Hepatocyte (in vitro differentiated cells): ENCODE data around the gene METTL6. TPM values are rescaled to one million over a fixed set of nuclear protein-coding genes. Genes with fewer than 3 reads are reported as not detected.
"Not testable (repeated sequence)": the region's sequence is repeated elsewhere in the genome, so short reads cannot be mapped to it uniquely, and the experiment has no call there.

Experiments used
- DNase-seq: peaks from one replicate; pipeline ENCODE4 v3.0.0-alpha.2; 2016; ENCODE audit warnings: low spot score
- H2AFZ ChIP-seq: fragments of 200-600 bp; sonication (generic); 2 replicates; pipeline ENCODE4 v1.6.0; 2016; ENCODE audit warnings: antibody characterized with exemption, mild to moderate bottlenecking
- H3K27ac ChIP-seq: fragments of 200-600 bp; sonication (generic); 2 replicates; pipeline ENCODE4 v1.5.1; 2016; ENCODE audit warnings: mild to moderate bottlenecking
- H3K27me3 ChIP-seq: fragments of 200-600 bp; sonication (generic); 2 replicates; pipeline ENCODE4 v1.6.1; 2016
- H3K36me3 ChIP-seq: fragments of 200-600 bp; sonication (generic); replicated peaks from 2 replicates; pipeline ENCODE4 v1.5.1; 2016; ENCODE audit warnings: low read depth; ENCODE audit not compliant: insufficient read depth
- H3K4me1 ChIP-seq: fragments of 200-600 bp; sonication (generic); 2 replicates; pipeline ENCODE4 v1.5.1; 2016; ENCODE audit warnings: mild to moderate bottlenecking, moderate library complexity; ENCODE audit not compliant: insufficient read depth
- H3K4me2 ChIP-seq: fragments of 200-600 bp; sonication (generic); 2 replicates; pipeline ENCODE4 v1.6.0; 2016
- H3K4me3 ChIP-seq: fragments of 200-600 bp; sonication (generic); 2 replicates; pipeline ENCODE4 v1.5.1; 2016; ENCODE audit warnings: mild to moderate bottlenecking
- H3K79me2 ChIP-seq: fragments of 200-600 bp; sonication (generic); 2 replicates; pipeline ENCODE4 v1.6.0; 2017; ENCODE audit warnings: mild to moderate bottlenecking
- H3K9me2 ChIP-seq: fragments of 200-600 bp; sonication (generic); replicated peaks from 2 replicates; pipeline ENCODE4 v1.6.0; 2017; ENCODE audit warnings: mild to moderate bottlenecking; ENCODE audit not compliant: insufficient read depth
- H3K9me3 ChIP-seq: fragments of 200-600 bp; sonication (generic); 2 replicates; pipeline ENCODE4 v1.5.1; 2016; ENCODE audit warnings: low read depth, mild to moderate bottlenecking
- H4K20me1 ChIP-seq: fragments of 200-600 bp; sonication (generic); 2 replicates; pipeline ENCODE4 v1.6.0; 2016; ENCODE audit warnings: mild to moderate bottlenecking; ENCODE audit not compliant: insufficient read depth, poor library complexity, severe bottlenecking
- EZH2 ChIP-seq: fragments of 200-600 bp; sonication (generic); IDR thresholded peaks from 2 replicates; pipeline ENCODE4 v1.6.1; 2016; ENCODE audit warnings: antibody characterized with exemption, mild to moderate bottlenecking, borderline replicate concordance
- EZH2phosphoT487 ChIP-seq: fragments of 200-600 bp; sonication (generic); IDR thresholded peaks from one replicate; pipeline ENCODE4 v1.6.1; 2018; ENCODE audit warnings: antibody characterized with exemption, mild to moderate bottlenecking, low read depth, moderate library complexity; ENCODE audit not compliant: unreplicated experiment, severe bottlenecking
- WGBS: methylation state at CpG from one replicate; pipeline ENCODE4 v1.1.6; 2016; ENCODE audit warnings: low lambda C conversion rate; ENCODE audit errors: missing lambda C conversion rate; 5-methylcytosine and 5-hydroxymethylcytosine counted together
- polyA plus RNA-seq: library from polyadenylated mRNA; unstranded; fragments of >200 nt; fragmentation: Nextera tagmentation; extraction: Ambion mirVana; gene quantifications from 2 replicates; pipeline ENCODE4 v1.2.1, GENCODE V29; 2016
- total RNA-seq: library from RNA; depleted of rRNA; stranded (reverse); fragments of >200 nt; gene quantifications from 2 replicates; pipeline ENCODE4 v1.2.3, GENCODE V29; 2014
- TF ChIP-seq, protein P1 (sequence below): fragments of 200-600 bp; sonication (generic); IDR thresholded peaks from 2 replicates; pipeline ENCODE4 v1.5.1; 2016; ENCODE audit warnings: antibody characterized with exemption, mild to moderate bottlenecking; ENCODE audit not compliant: poor library complexity

METTL6 gene
- total and polyA plus RNA-seq, 2 experiments from 2014 or later, result 13.4 to 21.4 TPM

GRCh38 chr3:15387735-15388134, 39.6 kb downstream of the METTL6 start:
- no peak for DNase-seq
- WGBS, result 96% methylated on average over 3 of the region's 3 CpGs
- Histone ChIP-seq H3K9me3 (no peaks in the 10 kb centered on the region), H4K20me1 (no peaks in the 10 kb centered on the region), H2AFZ (no peak overlapping the region), H3K9me2 (no peaks in the 10 kb centered on the region), H3K79me2 (no peaks in the 10 kb centered on the region), H3K27me3 (no peaks in the 10 kb centered on the region), H3K4me1 (no peaks in the 10 kb centered on the region), H3K4me3 (no peak overlapping the region), H3K27ac (no peak overlapping the region), H3K4me2 (no peak overlapping the region), H3K36me3 (no peaks in the 10 kb centered on the region)
- TF ChIP-seq EZH2phosphoT487 (no peak), EZH2 (no peak)
- TF ChIP-seq, protein P1, sequence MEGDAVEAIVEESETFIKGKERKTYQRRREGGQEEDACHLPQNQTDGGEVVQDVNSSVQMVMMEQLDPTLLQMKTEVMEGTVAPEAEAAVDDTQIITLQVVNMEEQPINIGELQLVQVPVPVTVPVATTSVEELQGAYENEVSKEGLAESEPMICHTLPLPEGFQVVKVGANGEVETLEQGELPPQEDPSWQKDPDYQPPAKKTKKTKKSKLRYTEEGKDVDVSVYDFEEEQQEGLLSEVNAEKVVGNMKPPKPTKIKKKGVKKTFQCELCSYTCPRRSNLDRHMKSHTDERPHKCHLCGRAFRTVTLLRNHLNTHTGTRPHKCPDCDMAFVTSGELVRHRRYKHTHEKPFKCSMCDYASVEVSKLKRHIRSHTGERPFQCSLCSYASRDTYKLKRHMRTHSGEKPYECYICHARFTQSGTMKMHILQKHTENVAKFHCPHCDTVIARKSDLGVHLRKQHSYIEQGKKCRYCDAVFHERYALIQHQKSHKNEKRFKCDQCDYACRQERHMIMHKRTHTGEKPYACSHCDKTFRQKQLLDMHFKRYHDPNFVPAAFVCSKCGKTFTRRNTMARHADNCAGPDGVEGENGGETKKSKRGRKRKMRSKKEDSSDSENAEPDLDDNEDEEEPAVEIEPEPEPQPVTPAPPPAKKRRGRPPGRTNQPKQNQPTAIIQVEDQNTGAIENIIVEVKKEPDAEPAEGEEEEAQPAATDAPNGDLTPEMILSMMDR, result no peak

DNA sequence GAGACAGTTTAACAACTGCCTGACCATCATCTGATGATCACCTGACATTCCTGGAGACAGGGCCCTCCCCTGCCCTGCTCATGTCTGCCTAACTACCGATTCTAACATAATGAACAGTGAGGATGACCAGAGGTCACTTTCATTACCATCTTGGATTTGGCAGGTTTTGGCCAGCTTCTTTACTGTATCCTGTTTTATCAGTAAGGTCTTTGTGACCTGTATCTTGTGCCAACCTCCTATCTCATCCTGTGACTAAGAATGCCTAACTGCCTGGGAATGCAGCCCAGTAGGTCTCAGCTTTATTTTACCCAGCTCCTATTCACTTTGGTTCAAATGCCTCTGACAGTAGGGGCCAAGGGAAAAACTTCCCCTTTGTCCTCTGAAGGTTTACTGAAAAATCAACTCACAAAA, 40.2 kb downstream of the METTL6 start:
- Histone ChIP-seq H3K4me3 (no peak overlapping the region), H4K20me1 (no peaks in the 10 kb centered on the region), H3K4me1 (no peaks in the 10 kb centered on the region), H3K9me2 (no peaks in the 10 kb centered on the region), H3K27me3 (no peaks in the 10 kb centered on the region), H3K4me2 (no peak overlapping the region), H2AFZ (no peak overlapping the region), H3K36me3 (no peaks in the 10 kb centered on the region), H3K79me2 (no peaks in the 10 kb centered on the region), H3K9me3 (no peaks in the 10 kb centered on the region), H3K27ac (no peak overlapping the region)
- 81% methylated on average over 1 of the region's 1 CpG for WGBS
- TF ChIP-seq EZH2phosphoT487, result no peak
- TF ChIP-seq, protein P1, result no peak
- TF ChIP-seq EZH2, result no peak
- no peak for DNase-seq

GRCh38 chr3:15386654-15386955, 40.7 kb downstream of the METTL6 start:
- H3K4me2 ChIP-seq, H3K27ac ChIP-seq, H3K9me3 ChIP-seq, H3K4me3 ChIP-seq, DNase-seq, H3K4me1 ChIP-seq, H2AFZ ChIP-seq, H4K20me1 ChIP-seq, H3K9me2 ChIP-seq, H3K79me2 ChIP-seq, H3K27me3 ChIP-seq, H3K36me3 ChIP-seq: not testable (repeated sequence)
- WGBS, result 98% methylated on average over 5 of the region's 5 CpGs

GRCh38 chr3:15385901-15386653, 41.3 kb downstream of the METTL6 start:
- WGBS, result 94% methylated on average over 1 of the region's 1 CpG
- H3K27ac ChIP-seq, result no peak overlapping the region
- no peak overlapping the region for H3K4me3 ChIP-seq
- H2AFZ ChIP-seq, result no peak overlapping the region
- no peaks in the 10 kb centered on the region for H3K79me2 ChIP-seq
- no peak overlapping the region for H3K4me2 ChIP-seq
- H3K4me1 ChIP-seq, result no peaks in the 10 kb centered on the region
- TF ChIP-seq EZH2 (no peak), EZH2phosphoT487 (no peak)
- TF ChIP-seq, protein P1, result no peak
- H3K27me3 ChIP-seq, result no peaks in the 10 kb centered on the region
- DNase-seq, result no peak
- no peaks in the 10 kb centered on the region for H3K36me3 ChIP-seq
- no peaks in the 10 kb centered on the region for H3K9me3 ChIP-seq
- no peaks in the 10 kb centered on the region for H4K20me1 ChIP-seq
- H3K9me2 ChIP-seq, result no peaks in the 10 kb centered on the region

- 82% methylated on average over 10 of the region's 10 CpGs for WGBS
- H3K4me3 ChIP-seq, H3K9me2 ChIP-seq, H3K36me3 ChIP-seq, H3K4me1 ChIP-seq, H3K79me2 ChIP-seq, DNase-seq, H3K9me3 ChIP-seq, H3K4me2 ChIP-seq, H3K27ac ChIP-seq, H4K20me1 ChIP-seq, H3K27me3 ChIP-seq, H2AFZ ChIP-seq: not testable (repeated sequence)
Measured at GRCh38 chr3:15385238-15385695, 42.1 kb downstream of the METTL6 start.
